Measurements from ENCODE around the gene SPG21.
"Not testable (repeated sequence)": the region's sequence is repeated elsewhere in the genome, so short reads cannot be mapped to it uniquely, and the experiment has no call there.

Gene SPG21, protein sequence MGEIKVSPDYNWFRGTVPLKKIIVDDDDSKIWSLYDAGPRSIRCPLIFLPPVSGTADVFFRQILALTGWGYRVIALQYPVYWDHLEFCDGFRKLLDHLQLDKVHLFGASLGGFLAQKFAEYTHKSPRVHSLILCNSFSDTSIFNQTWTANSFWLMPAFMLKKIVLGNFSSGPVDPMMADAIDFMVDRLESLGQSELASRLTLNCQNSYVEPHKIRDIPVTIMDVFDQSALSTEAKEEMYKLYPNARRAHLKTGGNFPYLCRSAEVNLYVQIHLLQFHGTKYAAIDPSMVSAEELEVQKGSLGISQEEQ

DNA sequence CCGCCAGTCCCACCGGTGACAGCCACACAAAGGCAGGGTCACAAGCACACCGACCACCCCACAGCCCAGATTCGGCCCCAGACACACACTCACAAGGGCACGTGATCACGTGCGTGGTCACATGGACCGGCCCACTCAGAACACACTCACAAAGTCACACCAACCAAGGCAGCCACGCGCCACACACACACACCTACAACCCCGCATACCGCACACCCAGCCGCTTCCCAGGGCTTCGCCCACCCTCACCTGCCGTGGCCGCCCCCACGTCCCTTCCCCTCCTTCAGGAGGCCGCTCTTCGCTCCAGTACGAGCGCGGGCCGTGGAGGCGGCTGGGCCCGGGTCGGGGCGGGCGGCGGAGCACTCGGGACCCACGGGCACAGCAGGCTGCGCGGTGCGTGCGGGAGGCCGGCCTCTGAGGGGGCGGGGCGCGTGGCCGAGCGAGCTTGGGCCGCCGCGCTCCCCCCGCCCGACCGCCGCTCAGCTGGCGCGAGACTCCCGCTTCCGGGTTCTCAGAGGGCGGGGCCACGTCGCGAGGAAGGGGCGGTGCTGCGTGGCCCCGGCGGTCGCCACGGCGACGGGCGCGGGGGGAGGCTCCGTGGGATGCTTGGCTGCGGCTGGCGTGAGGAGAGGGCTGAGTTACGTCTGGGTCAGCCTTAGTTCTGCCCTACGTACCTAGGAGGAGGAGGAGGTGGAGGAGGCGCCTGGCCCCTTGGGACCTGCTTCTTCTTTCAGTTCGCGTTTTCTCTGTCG, at the start of gene SPG21:
SPG21 (minus strand) TSS at position 499 of the 752 bp plus-strand sequence. CDS start 6,345 bp downstream, outside the sequence.
- peak; percentile 92 for DNase-seq (ENCODE audit: low spot score)

DNA sequence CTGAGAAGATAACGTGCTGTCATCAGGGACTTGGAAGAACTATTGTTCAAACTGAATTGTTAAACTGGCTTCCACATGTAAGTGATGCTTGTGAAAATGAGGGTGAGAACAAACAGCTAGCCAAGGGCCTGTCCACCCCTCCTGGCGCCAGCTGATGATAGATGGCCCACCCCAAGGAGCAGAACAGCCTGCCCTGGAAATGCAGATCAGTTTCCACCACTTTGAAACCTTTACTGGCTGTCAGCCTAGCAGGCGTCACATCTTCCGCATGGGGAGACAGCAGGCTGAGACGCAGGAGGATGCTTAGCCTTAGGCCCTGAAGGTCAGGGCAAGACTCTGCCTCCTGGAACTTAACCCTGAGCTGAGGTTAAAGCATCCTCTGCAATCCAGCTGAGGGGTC, 49.1 kb upstream of the SPG21 start:
- DNase-seq (ENCODE audit: low spot score): no peak

DNA sequence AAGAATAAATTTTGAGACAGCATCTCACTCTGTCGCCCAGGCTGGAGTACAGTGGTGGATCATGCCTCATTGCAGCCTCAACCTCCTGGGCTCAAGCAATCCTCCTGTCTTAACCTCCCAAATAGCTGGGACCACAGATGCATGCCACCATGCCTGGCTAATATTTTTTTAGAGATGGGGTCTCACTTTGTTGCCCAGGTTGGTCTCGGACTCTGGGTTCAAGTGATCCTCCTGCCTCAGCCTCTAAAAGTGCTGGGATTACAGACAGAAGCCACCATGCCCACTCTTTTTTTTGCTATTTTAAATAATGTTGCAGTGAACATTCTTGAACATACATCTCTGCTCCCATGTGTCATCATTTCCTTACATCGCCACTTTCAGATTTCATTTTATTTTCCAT, 48.7 kb upstream of the SPG21 start:
- DNase-seq (ENCODE audit: low spot score): no peak

DNA sequence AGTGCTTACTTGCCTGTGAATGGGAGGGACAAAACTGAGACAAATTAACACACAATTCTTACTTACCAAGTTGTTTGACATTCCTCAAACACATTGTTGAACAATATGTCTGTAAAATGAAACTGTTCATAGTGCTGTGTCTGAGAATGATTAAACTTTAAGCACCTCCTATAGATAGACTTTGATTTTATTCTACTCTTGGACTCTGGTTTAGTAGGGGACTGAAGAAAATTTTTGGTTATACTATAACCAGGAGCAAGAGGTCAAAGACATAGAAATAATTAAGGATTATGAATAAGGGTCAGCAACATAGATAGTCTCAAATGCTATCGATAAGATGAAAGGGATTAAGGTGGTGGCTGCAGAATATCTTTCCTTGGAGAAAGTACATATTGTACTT, 47.6 kb upstream of the SPG21 start:
- DNase-seq (ENCODE audit: low spot score): no peak

DNA sequence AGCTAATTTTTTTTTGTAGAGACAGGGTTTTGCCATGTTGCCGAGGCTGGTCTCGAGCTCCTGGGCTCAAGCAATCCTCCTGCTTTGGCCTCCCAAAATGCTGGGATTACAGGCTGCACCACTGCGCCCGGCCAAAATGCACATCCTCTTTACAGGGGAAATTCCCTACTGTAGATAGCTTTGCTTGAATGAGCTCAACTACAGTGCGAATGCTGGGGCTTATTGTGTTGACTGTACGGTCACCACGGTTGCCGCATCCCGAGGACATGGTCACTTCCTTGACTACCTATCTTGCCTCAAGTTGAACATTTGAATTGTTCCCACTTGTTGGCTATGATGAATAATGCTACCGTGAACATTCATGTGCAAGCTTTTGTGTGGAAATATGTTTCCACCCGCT, 45.0 kb upstream of the SPG21 start:
- no peak for DNase-seq (ENCODE audit: low spot score)

DNA sequence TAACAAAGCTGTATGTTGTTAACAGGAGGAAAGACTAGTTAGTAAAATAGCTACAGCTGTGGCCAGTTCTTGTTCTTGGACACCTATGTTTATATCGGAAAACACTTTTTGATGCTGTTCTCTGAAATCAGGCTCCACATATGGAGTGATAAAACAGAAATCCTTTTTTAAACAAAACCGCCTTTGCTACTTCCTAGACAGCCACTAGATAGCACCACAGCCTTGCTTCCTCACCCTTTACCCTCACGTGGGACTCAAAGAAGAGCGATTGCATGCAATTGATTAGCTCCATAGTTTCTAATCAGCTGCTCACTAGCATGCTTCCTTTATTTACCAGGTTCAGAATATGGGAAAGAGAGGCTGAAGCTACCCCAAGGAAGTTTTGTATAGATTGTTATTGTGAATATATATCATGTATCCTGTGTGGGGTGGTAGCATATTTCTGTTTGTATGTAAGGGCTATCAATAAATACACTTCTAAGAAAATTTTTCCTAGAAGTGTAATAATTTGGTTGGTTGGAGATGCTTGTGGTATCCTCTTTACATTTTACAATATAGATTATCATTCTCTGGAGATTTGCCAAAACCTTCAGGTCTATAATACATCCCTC, 44.0 kb upstream of the SPG21 start:
- peak; percentile 41 for DNase-seq (ENCODE audit: low spot score)

DNA sequence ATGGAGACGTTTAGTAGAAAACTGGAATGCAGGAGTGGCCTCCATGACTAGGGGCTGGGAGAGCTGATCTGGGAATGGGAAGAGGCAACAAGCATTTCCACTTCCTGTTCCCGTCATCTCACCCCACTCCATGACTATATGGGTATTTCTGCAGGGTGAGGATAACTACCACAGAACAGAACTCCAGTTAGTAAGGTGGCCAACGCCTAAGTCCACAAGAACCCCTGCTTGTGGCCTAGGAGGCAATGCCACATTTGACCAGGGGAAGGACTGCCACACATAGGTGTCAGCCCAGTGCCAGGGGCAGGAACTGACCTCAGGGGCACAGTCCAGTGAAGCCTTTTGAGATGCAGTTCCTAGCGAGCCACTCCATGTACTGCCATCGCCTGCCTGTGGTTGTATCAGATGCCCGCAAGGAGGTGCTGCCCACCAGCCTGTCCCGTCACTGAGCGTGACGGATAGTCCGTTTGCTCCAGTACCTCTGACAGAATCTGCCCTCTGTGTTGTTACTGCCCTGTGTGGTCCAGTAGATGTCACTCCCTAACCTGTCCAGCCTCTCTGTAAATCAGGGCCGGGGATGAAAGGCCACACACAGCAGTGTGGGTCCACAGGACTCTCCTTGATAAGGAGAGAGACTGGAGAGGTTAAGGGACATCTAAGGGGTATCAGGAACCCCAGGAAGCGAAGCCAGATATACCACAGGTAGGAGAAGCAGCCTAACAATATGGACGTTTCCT, 43.3 kb upstream of the SPG21 start:
- peak; percentile 36 for DNase-seq (ENCODE audit: low spot score)

DNA sequence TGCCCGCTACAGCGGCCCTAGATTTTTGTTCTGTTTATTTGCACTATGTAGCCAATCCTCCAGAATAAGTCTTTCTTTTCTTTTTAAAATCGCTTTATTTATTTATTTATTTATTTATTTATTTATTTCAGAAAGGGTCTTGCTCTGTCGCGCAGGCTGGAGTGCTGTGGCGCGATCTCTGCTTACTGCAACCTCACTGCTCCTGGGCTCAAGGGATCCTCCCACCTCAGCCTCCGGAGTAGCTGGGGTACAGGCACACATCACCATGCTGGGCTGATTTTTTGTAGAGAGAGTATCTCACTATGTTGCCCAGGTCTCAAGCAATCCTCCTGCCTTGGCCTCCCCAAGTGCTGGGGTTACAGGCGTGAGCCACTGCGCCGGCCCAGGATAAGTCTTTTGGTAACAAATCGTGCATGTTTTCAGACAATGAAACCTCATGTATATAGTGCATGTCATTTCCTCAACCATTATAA, 40.1 kb upstream of the SPG21 start:
- DNase-seq (ENCODE audit: low spot score): no peak

DNA sequence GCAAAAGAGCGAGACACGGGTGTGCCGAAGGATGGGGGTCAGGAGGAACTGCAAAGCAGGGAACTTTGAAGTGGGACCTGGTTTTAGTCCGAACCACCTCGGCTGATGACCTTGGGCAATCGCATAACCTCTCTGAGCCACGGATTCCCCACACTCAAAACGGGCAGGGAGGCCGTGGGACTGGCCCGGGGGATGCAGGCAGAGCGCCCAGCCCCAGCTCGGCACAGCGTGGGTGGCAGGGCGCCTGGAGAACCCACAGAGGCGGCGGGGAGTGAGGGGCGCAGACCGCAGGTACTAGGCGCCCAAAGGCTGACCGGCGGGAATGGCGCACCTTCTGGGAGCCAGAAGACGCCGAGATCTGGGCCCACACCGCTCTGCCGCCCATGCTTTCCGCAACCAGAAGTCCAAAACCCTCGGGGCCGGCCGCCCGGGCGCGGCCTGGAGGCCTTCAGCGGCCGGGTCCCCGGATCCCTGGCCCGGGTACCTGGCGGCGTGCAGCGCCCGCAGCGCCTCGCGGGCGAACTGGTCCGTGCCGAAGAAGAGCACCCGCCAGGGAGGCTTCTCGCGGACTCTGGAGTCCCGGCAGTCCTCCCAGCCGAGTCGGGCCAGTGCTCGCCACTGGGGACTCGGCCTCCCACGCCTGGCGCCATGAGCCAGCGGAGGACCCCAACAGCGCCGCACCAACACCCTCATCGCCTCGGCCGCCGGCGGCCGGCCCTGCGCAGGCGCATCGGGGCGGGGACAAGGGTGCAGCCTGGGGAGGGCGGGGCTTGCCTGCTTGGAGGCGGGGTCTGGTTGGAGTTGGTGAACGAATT, 39.4 kb upstream of the SPG21 start, which contains the start of gene MTFMT:
MTFMT (minus strand) TSS at position 719 of the 815 bp plus-strand sequence; CDS start at position 693, 26 bp downstream.
- DNase-seq (ENCODE audit: low spot score): peak; percentile 93

DNA sequence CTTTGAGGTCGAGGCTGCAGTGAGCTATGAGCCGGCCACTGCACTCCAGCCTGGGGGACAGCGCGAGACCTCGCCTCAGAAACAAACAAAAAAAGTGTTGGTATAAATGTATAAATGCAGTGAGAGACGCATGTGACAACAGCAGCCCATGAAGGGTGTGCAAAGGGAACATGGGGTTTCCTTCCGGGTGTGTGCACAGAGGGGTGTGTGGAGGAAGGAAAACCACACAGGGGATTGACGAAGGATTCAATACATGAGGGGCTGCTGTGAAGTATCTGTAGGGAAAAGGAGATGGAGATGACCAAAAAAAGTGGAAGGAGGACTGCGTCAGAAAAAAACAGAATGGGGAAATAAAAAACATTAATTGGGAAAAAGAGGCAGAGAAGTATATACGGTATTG, 38.6 kb upstream of the SPG21 start:
- peak; percentile 12 for DNase-seq (ENCODE audit: low spot score)

DNA sequence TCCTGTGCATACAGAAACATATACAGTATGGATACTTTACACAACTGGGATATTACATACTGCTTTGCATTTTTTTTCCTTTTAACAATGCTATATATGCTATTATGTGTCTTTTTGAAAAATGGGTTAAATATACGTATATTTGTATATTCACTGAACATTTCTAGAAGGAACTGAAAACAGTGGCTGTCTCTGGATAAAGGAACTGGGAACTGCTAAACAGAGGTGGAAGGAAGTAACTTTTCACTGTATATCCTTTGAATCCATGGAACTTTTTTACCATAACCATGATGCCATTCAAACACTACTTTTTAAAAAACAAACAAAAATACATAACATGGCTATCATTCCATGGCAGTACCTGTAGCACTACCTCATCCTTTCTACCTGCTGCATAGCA, 37.9 kb upstream of the SPG21 start:
- DNase-seq (ENCODE audit: low spot score): no peak

DNA sequence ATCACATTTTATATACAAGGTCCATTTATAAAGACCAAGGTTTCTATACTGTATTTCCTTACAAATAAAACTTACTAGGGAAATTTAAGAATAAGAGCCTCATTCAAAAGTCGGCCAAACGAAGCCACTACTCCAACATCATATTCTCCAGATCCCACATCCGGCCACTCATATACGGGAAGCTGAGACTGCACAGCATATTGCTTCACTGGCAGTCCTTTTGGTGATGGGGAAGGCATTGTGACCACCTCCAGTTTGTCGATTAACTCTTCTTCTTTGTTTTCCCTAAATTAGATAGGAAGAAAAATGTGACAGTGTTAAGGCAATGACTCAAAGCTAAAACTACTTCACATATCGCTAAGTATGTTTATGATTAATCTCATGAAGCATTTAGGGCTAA, 37.0 kb upstream of the SPG21 start:
- DNase-seq (ENCODE audit: low spot score): no peak

DNA sequence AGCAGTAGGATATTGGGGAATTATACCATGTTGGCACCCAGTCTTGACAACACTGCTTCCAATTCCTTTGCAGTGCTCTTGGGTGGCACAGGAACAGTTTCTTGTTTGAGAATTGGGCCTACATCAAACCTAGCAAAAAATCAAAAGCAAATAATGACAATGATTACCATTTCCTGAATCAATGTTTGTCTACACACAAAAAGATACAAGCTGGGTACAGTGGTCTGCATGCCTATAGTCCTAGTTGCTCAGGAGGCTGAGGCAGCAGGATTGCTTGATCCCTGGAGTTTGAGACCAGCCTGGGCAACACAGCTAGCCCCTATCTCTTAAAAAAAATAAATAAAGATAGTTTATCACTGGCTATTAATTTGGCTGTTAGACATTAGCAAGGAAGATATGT, 31.8 kb upstream of the SPG21 start:
- DNase-seq (ENCODE audit: low spot score): no peak

DNA sequence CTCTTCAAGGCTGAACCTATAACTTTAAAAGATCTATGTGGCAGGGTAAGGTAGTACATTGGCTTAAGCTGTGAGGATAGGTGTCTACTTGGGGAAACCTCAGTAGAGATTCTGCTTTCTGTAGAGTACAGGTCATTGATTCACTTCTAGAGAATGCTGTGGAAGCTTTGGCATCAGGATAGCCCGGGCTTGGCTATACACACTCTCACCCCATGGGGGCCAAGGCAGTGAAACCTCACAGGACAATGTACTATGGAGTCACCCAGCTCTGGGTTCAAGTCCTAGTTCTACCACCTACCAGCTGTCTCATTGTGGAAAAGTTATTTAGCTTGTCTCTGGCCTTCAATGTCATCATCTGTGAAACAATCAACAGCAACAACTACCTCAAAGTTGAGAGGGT, 30.7 kb upstream of the SPG21 start:
- DNase-seq (ENCODE audit: low spot score): no peak

DNA sequence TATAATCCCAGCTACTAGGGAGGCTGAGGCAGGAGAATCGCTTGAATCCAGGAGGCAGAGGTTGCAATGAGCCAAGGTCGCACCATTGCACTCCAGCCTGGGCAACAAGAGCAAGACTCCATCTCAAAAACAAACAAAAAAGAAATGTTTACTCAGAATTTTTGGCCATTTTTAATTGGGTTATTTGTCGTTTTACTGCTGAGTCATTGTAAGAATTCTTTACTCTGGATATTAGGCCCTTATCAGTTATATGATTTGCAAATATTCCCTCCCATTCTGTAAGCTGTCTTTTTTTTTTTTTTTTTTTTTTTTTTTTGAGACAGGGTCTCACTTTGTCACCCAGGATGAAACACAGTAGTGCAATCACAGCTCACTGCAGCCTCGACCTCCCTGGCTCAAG, 21.5 kb upstream of the SPG21 start:
- not testable (repeated sequence) for DNase-seq (ENCODE audit: low spot score)

DNA sequence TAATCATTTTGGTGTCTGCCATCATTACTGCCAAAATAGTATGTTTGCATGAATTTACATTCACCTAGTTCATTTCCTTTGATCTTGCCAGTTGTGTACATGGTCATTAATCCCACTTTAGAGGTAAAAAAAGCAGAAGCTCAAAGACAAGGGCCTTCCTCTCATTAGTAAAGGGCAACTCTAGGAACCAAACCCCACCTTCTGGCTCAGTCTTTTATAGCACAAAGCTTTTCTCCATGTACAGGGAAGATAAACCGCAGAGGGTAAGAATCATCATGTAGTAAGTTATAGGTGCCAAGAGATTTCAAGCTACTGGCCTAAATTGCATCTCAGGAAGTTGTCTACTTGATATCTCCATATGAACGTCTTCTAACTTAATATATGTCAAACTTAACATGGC, 19.3 kb upstream of the SPG21 start:
- no peak for DNase-seq (ENCODE audit: low spot score)

DNA sequence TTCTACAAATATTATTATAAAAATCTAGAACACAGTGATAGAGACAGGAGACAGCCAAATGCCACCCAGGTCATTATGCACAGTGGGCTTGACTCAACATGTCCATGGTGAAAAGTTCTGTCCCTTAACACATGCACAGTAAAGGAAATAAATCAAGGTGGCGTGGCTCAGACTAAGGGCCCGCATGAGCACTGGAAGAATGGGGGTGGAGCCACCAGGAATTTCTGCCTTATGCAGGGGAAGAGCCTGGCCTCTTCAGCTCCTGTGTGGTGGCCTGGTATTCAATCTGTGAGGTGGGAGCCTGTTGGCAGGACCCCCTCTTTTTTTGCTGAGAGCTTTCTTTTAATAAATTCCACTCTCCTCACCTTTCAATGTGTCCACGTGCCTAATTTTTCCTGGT, 17.2 kb upstream of the SPG21 start:
- DNase-seq (ENCODE audit: low spot score): no peak

DNA sequence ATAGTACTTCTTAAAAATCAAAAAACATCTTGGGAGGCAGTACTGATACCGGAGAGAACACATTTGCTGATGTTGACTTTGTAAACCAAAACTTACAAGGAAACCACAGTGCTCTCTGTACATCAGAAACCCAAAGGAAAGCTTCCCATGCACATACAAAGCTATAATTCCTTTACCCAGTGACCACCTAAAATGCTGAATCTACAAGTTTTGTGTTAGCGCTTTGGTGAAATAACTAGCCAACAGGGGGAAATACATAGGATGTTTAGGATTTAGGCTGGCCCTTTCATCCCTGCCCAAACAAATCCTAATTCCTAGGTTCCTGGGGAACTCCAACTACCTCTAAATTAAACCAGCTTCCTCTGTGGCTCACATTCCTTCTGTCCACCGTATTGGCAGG, 15.3 kb upstream of the SPG21 start:
- no peak for DNase-seq (ENCODE audit: low spot score)

DNA sequence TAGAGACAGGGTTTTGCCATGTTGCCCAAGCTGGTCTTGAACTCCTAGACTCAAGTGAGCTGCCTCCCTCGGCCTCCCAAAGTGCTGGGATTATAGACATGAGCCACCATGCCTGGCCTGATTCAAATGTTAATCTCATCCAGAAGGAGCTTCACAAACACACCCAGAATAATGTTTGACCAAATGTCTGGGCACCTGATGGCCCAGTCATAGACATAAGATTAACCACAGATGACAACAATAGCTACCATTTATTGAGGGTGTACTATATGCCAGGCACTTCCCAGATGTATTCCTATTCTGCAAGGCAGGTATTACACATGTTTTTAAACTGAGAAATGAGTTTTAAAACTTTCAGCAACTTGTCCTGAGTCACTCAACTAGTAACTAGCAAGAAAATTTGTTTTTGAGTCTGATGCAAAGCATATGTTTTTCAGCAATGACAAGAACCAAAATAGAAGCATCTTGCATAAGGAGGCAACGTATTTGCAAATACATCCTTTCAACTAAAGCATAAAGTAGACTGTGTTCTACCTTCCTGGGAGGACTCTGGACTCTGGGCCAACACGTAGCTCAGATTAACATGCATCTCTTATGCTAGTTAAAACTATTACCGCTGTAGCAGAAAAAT, 8.1 kb upstream of the SPG21 start:
- DNase-seq (ENCODE audit: low spot score): no peak

DNA sequence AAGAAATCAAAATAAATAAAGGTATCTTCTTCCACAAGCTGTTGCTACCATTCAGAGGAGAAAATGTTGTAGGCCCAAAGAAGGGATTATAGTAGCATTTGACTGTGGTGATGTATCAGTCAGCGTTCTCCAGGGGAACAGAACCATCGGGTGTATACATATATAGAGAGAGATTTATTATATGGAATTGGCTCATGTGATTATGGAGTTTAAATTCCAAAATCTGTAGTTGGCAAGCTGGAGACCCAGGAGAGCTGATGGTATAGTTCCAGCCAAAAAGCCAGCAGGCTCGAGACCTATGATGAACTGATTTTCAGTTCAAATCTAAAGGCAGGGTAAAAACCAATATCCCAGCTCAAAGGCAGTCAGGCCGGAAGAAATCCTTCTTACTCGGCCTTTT, 7.4 kb upstream of the SPG21 start:
- DNase-seq (ENCODE audit: low spot score): no peak

DNA sequence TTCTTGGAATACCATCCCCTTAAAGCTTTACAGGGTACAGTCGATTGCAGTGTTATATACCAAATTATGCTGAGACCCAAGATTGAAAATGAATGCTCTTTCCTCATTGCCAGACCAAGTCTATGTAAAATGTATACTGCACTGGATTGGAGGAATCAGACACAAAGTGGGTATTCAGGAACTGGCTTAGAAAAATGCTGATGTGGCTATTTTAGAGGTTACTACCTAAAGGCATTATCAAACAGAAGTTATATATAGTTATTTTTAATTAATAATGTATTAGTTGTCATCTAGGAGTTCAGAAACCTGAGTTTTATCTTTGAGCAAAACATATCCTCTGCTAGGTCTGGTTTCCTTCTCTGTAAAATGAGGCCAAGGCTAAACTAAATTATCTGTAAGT, 3.6 kb upstream of the SPG21 start:
- no peak for DNase-seq (ENCODE audit: low spot score)
